GM13977 (cell line): ENCODE results near the gene WDPCP.
"Not testable (repeated sequence)": the region's sequence is repeated elsewhere in the genome, so short reads cannot be mapped to it uniquely, and the experiment has no call there.

ENCODE experiments used
- DNase-seq: peaks from one replicate; pipeline ENCODE4 v3.0.0; 2012; ENCODE audit warnings: low spot score
- CTCF ChIP-seq: IDR thresholded peaks from 2 replicates; pipeline ENCODE4 v1.5.1; 2012; ENCODE audit warnings: mild to moderate bottlenecking, control low read depth; ENCODE audit not compliant: insufficient read depth; ENCODE audit errors: extremely low read depth, missing control alignments
- in situ Hi-C: fragments of 300-500 bp; cut with MboI; formaldehyde crosslinking; loops from one replicate; pipeline ENCODE4 v1.12.0; 2022; ENCODE audit warnings: low sequenced_read_pairs, low pct_unique_long_range_greater_than_20kb, mixed read lengths, inconsistent platforms; ENCODE audit not compliant: unreplicated experiment

WDPCP gene

GRCh38 chr2:63619328-63619727, 31.1 kb upstream of the WDPCP start:
- in situ Hi-C loops = no loop called here
- TF ChIP-seq CTCF = no peak
- DNase-seq = no peak

- no peak for TF ChIP-seq CTCF
- in situ Hi-C loops = no loop called here
- no peak for DNase-seq
Measured at GRCh38 chr2:63617366-63617765, 29.1 kb upstream of the WDPCP start.

- in situ Hi-C loops = no loop called here
- no peak for DNase-seq
- TF ChIP-seq CTCF = no peak
Measured at GRCh38 chr2:63614983-63615945, 27.0 kb upstream of the WDPCP start.

- TF ChIP-seq CTCF = no peak
- in situ Hi-C loops = no loop called here
- DNase-seq = no peak
Measured at GRCh38 chr2:63614448-63614968, 26.2 kb upstream of the WDPCP start.

- in situ Hi-C loops = no loop called here
- no peak for DNase-seq
- no peak for TF ChIP-seq CTCF
Measured at GRCh38 chr2:63613391-63613901, 25.2 kb upstream of the WDPCP start.

GRCh38 chr2:63610525-63610924, 22.2 kb upstream of the WDPCP start:
- no peak for TF ChIP-seq CTCF
- in situ Hi-C loops = no loop called here
- DNase-seq = no peak

- in situ Hi-C loops = not testable (repeated sequence)
Measured at GRCh38 chr2:63608865-63609264, 20.6 kb upstream of the WDPCP start.

More at GRCh38 chr2:63608865-63609264, 20.6 kb upstream of the WDPCP start:
- DNase-seq = not testable (repeated sequence)
